ENCODE data around the gene ANXA11.

DNA sequence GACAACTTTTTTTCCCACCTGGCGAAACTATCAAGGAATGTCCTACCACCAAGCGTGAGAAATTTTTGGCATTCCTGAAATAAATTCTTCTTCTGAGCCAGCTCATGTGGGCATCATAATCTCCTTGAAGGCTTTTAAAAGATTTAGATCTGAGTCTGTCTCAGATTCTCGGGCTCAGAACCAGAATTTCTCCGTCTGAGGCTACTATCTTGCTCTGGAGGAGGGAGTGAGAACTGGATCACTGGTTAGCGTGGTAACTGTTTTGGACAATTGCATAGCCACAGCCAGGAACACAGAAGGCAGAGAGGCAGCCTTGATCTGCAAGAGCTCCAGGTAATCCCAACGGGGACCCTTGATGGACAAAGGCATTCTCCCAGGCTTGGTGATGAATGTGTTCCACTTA, 73.8 kb downstream of the ANXA11 start:
- no peak for TF ChIP-seq POLR2A (IDR thresholded peaks at IDR 0.05)
- TF ChIP-seq, protein P1, sequence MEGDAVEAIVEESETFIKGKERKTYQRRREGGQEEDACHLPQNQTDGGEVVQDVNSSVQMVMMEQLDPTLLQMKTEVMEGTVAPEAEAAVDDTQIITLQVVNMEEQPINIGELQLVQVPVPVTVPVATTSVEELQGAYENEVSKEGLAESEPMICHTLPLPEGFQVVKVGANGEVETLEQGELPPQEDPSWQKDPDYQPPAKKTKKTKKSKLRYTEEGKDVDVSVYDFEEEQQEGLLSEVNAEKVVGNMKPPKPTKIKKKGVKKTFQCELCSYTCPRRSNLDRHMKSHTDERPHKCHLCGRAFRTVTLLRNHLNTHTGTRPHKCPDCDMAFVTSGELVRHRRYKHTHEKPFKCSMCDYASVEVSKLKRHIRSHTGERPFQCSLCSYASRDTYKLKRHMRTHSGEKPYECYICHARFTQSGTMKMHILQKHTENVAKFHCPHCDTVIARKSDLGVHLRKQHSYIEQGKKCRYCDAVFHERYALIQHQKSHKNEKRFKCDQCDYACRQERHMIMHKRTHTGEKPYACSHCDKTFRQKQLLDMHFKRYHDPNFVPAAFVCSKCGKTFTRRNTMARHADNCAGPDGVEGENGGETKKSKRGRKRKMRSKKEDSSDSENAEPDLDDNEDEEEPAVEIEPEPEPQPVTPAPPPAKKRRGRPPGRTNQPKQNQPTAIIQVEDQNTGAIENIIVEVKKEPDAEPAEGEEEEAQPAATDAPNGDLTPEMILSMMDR (IDR thresholded peaks at IDR 0.05): no peak
- TF ChIP-seq POLR2AphosphoS5 (IDR thresholded peaks at IDR 0.05): no peak
- TF ChIP-seq EP300 (IDR thresholded peaks at IDR 0.05): no peak
